Stimulated activated memory B cell treated with anti-CD40 and anti-IgM and Interleukin-4, amounts not matched to agents 10 μg/mL and 1 μg/mL and 100 μg/mL, for 72 hours (primary cell): Measurements from ENCODE around the gene CEP89.

Experiments
- ATAC-seq: fragments of 150-1000 bp; cut with Tn5 transposase; 2 replicates; pipeline ENCODE4 v1.10.0; 2021
- H3K27ac Mint-ChIP-seq: one replicate; pipeline ENCODE4 v1.8.0; 2022; ENCODE audit warnings: mild to moderate bottlenecking, mixed read lengths
- H3K27me3 Mint-ChIP-seq: one replicate; pipeline ENCODE4 v1.8.0; 2022; ENCODE audit warnings: mixed read lengths
- H3K36me3 Mint-ChIP-seq: one replicate; pipeline ENCODE4 v1.8.0; 2022; ENCODE audit warnings: mixed read lengths
- H3K4me1 Mint-ChIP-seq: one replicate; pipeline ENCODE4 v1.8.0; 2022; ENCODE audit warnings: mixed read lengths
- H3K4me3 Mint-ChIP-seq: one replicate; pipeline ENCODE4 v1.8.0; 2022; ENCODE audit warnings: mild to moderate bottlenecking, moderate library complexity, mixed read lengths
- H3K9me3 Mint-ChIP-seq: one replicate; pipeline ENCODE4 v1.8.0; 2022; ENCODE audit warnings: mixed read lengths

Gene CEP89

GRCh38 chr19:32830231-32831014 is 141.3 kb downstream of the CEP89 start:
- Mint-ChIP-seq H3K27me3 (no peaks in the 10 kb centered on the region), H3K4me3 (no peak overlapping the region), H3K9me3 (no peaks in the 10 kb centered on the region), H3K4me1 (no peaks in the 10 kb centered on the region), H3K36me3 (no peaks in the 10 kb centered on the region), H3K27ac (no peak overlapping the region)
- ATAC-seq, result no peak

- Mint-ChIP-seq H3K4me3 (no peak overlapping the region), H3K27ac (no peak overlapping the region), H3K9me3 (no peaks in the 10 kb centered on the region), H3K4me1 (no peaks in the 10 kb centered on the region), H3K36me3 (no peaks in the 10 kb centered on the region), H3K27me3 (peaks cover 9% of the 10 kb centered on the region)
- ATAC-seq, result no peak
Observed at GRCh38 chr19:32829345-32829896, 142.3 kb downstream of the CEP89 start.

- no peak overlapping the region for H3K27ac Mint-ChIP-seq
- H3K4me3 Mint-ChIP-seq, result no peak overlapping the region
- H3K4me1 Mint-ChIP-seq, result no peaks in the 10 kb centered on the region
- ATAC-seq, result no peak
- no peaks in the 10 kb centered on the region for H3K9me3 Mint-ChIP-seq
- H3K36me3 Mint-ChIP-seq, result no peaks in the 10 kb centered on the region
- peaks cover 9% of the 10 kb centered on the region for H3K27me3 Mint-ChIP-seq
Observed at GRCh38 chr19:32828643-32829344, 143.0 kb downstream of the CEP89 start.

- H3K4me1 Mint-ChIP-seq, result no peaks in the 10 kb centered on the region
- no peak overlapping the region for H3K27ac Mint-ChIP-seq
- no peak for ATAC-seq
- peaks cover 15% of the 10 kb centered on the region for H3K27me3 Mint-ChIP-seq
- no peaks in the 10 kb centered on the region for H3K9me3 Mint-ChIP-seq
- H3K36me3 Mint-ChIP-seq, result no peaks in the 10 kb centered on the region
- H3K4me3 Mint-ChIP-seq, result no peak overlapping the region
Observed at GRCh38 chr19:32828139-32828538, 143.6 kb downstream of the CEP89 start.
